ENCODE results near the gene MYBPC2.

Gene MYBPC2

GRCh38 chr19:50432221-50433028, at the start of gene MYBPC2:
Gene MYBPC2 (plus strand): TSS chr19:50432892. CDS start chr19:50432954, 62 bp downstream.
- peak; percentile 6 for DNase-seq (ENCODE audit: low read depth)

GRCh38 chr19:50383001-50383851, 49.5 kb upstream of the MYBPC2 start:
- TF ChIP-seq CTCF (IDR thresholded peaks at IDR 0.05; ENCODE audit: low read length, missing control alignments) = no peak
- DNase-seq (ENCODE audit: low read depth) = no peak
- H3K4me3 ChIP-seq (replicated peaks; ENCODE audit: low read depth, low read length) = peak overlapping the region; percentile 73

More at GRCh38 chr19:50432221-50433028, at the start of gene MYBPC2:
- no peak for TF ChIP-seq CTCF (IDR thresholded peaks at IDR 0.05; ENCODE audit: low read length, missing control alignments)
- peak within 1 kb of the TSS; percentile 62 for H3K4me3 ChIP-seq (replicated peaks; ENCODE audit: low read depth, low read length)

- no peak for TF ChIP-seq CTCF (IDR thresholded peaks at IDR 0.05; ENCODE audit: low read length, missing control alignments)
- DNase-seq (ENCODE audit: low read depth) = peak; percentile 98
- H3K4me3 ChIP-seq (replicated peaks; ENCODE audit: low read depth, low read length) = peak within 1 kb of the TSS; percentile 73
Observed at GRCh38 chr19:50383852-50384684, 48.6 kb upstream of the MYBPC2 start, which contains the start of gene POLD1. Gene POLD1 (plus strand): TSS chr19:50384347. CDS start chr19:50398852, 14,505 bp downstream.

DNA sequence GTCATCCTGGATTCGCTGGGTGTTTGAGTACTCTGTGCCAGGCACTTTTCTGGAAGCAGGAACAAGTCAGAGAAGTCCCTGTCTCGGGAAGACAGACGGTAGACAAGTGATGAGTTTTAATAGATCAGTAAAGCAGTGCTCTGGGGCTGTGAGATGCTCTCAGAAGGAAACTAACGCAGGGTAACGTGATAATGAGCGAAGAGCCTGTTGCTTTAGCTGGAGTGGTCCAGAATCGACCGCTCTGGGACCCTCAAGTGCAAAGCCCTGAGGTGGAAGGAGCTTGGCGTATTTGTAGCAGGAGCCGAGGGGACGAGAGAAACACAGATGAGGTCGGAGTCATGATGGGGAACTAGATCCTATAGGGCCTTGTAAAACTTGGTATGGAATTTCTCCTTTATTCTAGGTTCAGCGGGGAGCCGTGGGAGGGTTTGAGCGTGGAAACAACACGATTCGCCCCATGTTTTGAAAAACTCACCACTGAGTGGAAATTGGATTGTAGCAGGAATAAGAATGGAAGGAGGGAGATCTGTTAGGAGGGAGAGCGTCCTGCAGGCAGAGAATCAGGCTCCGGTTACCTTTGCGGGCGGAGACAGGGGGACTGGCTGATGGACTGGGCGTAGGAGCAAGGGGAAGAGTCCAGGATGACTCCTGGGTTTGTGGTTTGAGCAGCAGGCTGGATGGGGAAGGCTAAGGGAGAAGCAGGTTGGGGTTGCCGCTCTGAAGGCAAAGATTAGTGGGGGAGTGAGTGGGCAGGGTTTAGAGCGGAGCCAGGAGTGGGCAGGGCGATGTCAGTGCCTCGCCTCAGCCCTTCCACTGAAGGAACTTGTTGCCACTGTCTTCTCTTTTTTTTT, 47.8 kb upstream of the MYBPC2 start:
- peak; percentile 18 for DNase-seq (ENCODE audit: low read depth)
- TF ChIP-seq CTCF (IDR thresholded peaks at IDR 0.05; ENCODE audit: low read length, missing control alignments) = no peak
- H3K4me3 ChIP-seq (replicated peaks; ENCODE audit: low read depth, low read length) = peak overlapping the region; percentile 73

DNA sequence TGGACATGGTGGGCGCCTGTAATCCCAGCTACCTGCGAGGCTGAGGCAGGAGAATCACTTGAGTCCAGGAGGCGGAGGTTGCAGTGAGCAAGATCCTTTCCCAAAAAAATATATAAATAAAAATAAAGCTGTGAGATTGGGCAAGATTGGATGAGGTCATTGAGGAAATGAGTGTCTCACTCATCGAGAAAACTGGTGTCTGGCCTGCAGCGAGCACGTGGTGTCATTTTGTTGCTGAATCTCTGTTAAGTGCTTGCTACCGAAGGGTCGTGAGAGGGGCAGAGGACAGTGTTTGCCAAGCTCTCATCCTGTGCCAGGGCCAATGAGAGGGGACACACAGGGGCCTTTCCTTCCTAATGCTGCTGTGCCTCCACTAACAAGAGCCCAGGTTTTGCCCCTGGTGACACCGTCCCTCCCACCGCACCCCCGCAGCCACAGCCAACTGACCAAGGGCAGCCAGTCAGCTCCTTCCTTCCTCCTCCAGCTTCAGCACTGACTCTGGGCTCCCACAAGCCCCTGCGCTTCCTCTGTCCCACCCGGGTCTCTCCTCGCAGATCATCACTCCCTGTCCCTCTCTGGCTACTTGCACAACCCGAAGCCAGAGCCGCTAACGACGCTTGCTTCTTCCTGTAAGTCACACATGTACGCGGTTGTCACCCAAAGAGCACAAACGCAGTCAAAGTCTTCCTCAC, 45.4 kb upstream of the MYBPC2 start:
- DNase-seq (ENCODE audit: low read depth) = peak; percentile 60
- TF ChIP-seq CTCF (IDR thresholded peaks at IDR 0.05; ENCODE audit: low read length, missing control alignments) = no peak
- no peak overlapping the region for H3K4me3 ChIP-seq (replicated peaks; ENCODE audit: low read depth, low read length)
